WERI-Rb-1 (cell line): ENCODE measurements around the gene ATP11A.

ENCODE experiments used
- DNase-seq: peaks from one replicate; pipeline ENCODE4 v3.0.0-alpha.2; 2020
- H3K27ac ChIP-seq: fragments of 250-450 bp; sonication (Bioruptor Pico); 2 replicates; pipeline ENCODE4 v1.5.1; 2020; ENCODE audit warnings: mild to moderate bottlenecking, moderate library complexity
- H3K27me3 ChIP-seq: fragments of 250-450 bp; sonication (Bioruptor Pico); 2 replicates; pipeline ENCODE4 v1.5.1; 2021; ENCODE audit warnings: mild to moderate bottlenecking, low read depth, moderate library complexity; ENCODE audit not compliant: insufficient read depth, severe bottlenecking
- H3K36me3 ChIP-seq: fragments of 250-450 bp; sonication (Bioruptor Pico); 2 replicates; pipeline ENCODE4 v1.5.1; 2020; ENCODE audit warnings: mild to moderate bottlenecking, moderate library complexity
- H3K4me3 ChIP-seq: 2 replicates; pipeline ENCODE4 v1.5.1; 2011; ENCODE audit warnings: low read depth, mild to moderate bottlenecking, control low read depth, low read length
- H3K9me3 ChIP-seq: fragments of 250-450 bp; sonication (Bioruptor Pico); 2 replicates; pipeline ENCODE4 v1.5.1; 2021; ENCODE audit warnings: mild to moderate bottlenecking, moderate library complexity; ENCODE audit not compliant: severe bottlenecking
- TF ChIP-seq, protein P1 (sequence below): IDR thresholded peaks from 2 replicates; pipeline ENCODE4 v1.5.1; 2011; ENCODE audit warnings: low read depth, mild to moderate bottlenecking, control low read depth, inconsistent platforms, low read length

Gene ATP11A

DNA sequence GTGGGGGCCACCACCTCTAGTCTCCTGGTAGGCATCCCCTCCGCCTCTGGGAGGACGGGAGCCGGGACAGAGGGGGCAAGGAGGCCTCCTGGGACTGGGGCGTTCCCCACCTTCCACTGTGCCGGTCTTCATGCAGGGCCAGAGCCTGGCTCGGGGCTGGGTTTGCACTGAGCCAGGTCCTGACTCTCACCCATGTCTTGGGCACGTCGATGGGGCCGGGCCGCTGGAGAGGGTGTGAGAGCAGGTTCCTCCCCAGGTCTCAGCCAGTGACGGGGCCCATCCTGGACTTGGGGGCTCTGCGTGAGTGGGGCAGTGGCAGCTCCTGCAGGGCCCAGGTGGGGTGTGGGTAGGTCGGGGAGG lies 26.6 kb downstream of the ATP11A start:
- H3K27me3 ChIP-seq, result no peaks in the 10 kb centered on the region
- H3K4me3 ChIP-seq, result no peak overlapping the region
- DNase-seq, result no peak
- H3K36me3 ChIP-seq, result peaks cover 3% of the 10 kb centered on the region
- no peak overlapping the region for H3K27ac ChIP-seq
- TF ChIP-seq, protein P1, sequence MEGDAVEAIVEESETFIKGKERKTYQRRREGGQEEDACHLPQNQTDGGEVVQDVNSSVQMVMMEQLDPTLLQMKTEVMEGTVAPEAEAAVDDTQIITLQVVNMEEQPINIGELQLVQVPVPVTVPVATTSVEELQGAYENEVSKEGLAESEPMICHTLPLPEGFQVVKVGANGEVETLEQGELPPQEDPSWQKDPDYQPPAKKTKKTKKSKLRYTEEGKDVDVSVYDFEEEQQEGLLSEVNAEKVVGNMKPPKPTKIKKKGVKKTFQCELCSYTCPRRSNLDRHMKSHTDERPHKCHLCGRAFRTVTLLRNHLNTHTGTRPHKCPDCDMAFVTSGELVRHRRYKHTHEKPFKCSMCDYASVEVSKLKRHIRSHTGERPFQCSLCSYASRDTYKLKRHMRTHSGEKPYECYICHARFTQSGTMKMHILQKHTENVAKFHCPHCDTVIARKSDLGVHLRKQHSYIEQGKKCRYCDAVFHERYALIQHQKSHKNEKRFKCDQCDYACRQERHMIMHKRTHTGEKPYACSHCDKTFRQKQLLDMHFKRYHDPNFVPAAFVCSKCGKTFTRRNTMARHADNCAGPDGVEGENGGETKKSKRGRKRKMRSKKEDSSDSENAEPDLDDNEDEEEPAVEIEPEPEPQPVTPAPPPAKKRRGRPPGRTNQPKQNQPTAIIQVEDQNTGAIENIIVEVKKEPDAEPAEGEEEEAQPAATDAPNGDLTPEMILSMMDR, result no peak
- no peaks in the 10 kb centered on the region for H3K9me3 ChIP-seq

DNA sequence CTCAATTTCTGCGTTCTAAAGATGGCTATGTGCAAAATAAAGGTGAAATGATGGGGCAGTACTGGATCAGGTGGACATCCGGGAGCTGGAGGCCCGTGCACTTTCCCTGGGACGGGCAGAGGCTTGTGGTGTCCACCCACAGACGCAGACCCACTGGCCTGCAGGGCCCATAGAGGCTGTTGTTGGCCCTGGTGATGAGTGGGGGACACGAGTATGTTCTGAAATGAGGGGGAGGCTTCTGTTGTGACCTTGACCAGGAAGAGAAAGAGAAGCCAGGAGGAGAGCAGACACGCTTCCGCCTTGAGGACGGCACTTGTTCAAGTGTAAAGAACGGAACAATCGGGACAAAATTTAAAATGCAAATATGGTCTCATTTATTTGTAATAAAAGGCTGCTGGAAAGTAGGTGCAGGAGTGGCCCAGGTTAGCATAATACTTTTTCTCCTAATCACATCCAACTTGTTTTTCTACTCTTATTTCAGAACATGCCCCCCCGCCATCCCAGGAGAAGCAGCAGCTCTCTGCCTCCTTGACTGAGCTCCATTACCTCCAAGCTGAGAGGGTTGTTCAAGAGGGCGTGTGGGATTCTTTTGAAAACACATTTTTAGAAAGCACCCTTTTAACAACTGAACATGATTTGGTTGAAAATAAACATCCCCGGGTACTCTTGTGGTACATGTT lies 27.1 kb downstream of the ATP11A start:
- H3K36me3 ChIP-seq, result peaks cover 3% of the 10 kb centered on the region
- H3K27me3 ChIP-seq, result no peaks in the 10 kb centered on the region
- H3K4me3 ChIP-seq, result no peak overlapping the region
- H3K9me3 ChIP-seq, result no peaks in the 10 kb centered on the region
- TF ChIP-seq, protein P1, result no peak
- H3K27ac ChIP-seq, result no peak overlapping the region
- no peak for DNase-seq

DNA sequence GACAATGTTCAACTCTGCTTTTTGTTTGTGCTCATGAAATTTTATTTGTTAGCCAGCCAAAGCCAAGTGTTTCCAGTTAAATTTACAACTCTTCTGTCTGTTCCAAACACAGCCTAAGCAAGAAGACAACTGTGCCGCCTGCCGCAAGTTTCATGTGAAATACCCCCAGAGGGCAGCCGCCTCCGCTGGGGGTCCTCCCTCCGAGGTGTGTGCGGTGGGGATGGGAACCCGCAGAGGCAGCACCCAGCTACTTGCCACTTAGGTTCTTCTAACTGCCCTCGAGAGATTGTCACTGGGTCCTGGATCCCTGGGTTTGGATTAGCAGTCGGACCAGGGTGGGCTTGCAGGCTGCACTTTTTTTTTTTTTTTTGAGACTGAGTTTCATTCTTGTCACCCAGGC lies 28.5 kb downstream of the ATP11A start:
- H3K27ac ChIP-seq, result no peak overlapping the region
- TF ChIP-seq, protein P1, result no peak

DNA sequence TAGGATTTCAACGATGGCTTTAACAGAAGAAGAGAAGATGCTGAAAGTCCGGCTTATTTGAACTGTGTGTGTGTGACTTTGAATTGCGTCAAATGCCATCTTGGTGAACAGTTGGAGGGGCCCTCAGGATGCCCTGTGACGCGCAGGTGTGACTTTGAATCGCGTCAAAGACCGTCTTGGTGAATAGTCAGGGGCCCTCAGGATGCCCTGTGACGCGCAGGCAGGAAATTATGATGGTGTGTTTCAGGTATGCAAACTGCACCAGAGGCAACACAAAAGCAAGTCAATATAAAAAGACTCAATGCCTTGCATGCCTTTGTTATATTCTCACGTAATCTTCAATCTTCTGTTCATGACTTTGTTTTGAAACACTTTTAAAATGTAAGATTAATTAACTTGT lies 29.2 kb downstream of the ATP11A start:
- Histone ChIP-seq H3K9me3 (no peaks in the 10 kb centered on the region), H3K27me3 (no peaks in the 10 kb centered on the region), H3K27ac (no peak overlapping the region), H3K36me3 (peaks cover 3% of the 10 kb centered on the region), H3K4me3 (no peak overlapping the region)
- TF ChIP-seq, protein P1, result no peak
- no peak for DNase-seq

More for the DNA sequence above, 28.5 kb downstream of the ATP11A start:
- no peak overlapping the region for H3K4me3 ChIP-seq
- no peaks in the 10 kb centered on the region for H3K27me3 ChIP-seq
- peaks cover 3% of the 10 kb centered on the region for H3K36me3 ChIP-seq
- no peak for DNase-seq
- H3K9me3 ChIP-seq, result no peaks in the 10 kb centered on the region

DNA sequence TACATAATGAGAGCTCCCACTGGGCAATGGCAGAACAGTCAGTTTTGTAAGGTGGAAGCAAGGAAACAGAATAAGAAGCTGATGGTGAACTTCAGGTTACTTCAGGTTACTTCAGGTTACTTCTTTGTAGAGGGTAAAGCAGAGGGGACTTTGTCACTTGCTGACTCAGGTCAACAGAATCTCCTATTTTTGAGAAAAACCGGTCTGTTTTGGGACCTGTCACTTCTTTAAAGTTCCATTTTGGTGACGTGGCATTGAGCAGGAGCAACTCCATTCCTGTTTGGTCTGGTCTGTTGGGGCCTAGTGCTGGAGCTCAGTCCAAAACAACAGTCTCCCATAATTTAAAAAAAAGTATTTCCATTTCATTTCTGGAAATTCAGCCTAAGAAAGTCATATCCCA lies 29.7 kb downstream of the ATP11A start:
- Histone ChIP-seq H3K4me3 (no peak overlapping the region), H3K27ac (no peak overlapping the region), H3K27me3 (no peaks in the 10 kb centered on the region), H3K9me3 (no peaks in the 10 kb centered on the region), H3K36me3 (peaks cover 3% of the 10 kb centered on the region)
- TF ChIP-seq, protein P1, result no peak
- DNase-seq, result no peak

DNA sequence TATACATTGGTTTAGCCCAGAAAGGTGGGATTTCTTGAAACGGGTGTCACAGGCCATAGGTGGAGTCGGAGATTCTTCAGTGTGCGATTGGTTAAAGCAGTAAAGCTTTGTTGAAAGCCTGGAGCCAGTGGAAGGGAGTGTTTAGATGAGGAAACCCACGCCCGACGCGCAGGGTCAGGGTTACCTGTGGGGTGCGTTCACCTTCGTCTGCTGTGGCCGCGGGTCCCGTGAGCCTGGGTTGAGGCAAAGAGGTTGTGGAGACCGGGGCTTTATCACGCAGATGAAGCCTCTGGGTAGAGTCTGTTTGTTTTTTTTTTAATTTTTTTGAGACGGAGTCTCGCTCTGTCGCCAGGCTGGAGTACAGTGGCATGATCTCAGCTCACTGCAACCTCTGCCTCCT lies 30.4 kb downstream of the ATP11A start:
- Histone ChIP-seq H3K36me3 (peaks cover 3% of the 10 kb centered on the region), H3K27me3 (no peaks in the 10 kb centered on the region), H3K4me3 (no peak overlapping the region), H3K27ac (no peak overlapping the region), H3K9me3 (no peaks in the 10 kb centered on the region)
- TF ChIP-seq, protein P1, result no peak
- no peak for DNase-seq
